B cell (primary cell): ENCODE results near the gene SPTLC2.

Experiments
- EZH2 ChIP-seq: IDR thresholded peaks from 2 replicates; pipeline ENCODE4 v1.6.1; 2012; ENCODE audit warnings: borderline replicate concordance, low read depth, mild to moderate bottlenecking, moderate library complexity, low read length; ENCODE audit not compliant: insufficient read depth, poor library complexity, severe bottlenecking
- TF ChIP-seq, protein P1 (sequence below): fragments of 200-600 bp; IDR thresholded peaks from one replicate; pipeline ENCODE4 v1.8.0; 2022; ENCODE audit warnings: antibody characterized with exemption, mild to moderate bottlenecking

DNA sequence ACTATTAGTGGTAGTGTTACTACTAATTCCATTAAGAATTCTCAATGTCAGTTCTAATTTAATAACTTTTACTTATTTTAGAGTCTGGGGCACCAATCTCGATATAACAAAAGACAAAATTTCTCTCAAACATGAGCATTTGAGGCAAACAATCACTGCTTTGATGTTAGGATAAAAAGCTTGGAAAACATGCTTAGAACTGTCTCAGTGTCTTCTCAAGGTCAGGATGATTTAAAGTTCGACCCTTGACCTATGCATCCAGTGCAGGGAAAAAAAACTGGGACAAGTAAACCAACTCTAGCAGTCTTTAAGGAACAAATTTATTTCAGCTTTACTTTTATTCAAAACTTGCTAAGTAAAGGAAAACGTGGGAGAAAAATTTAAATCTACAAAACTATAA is 31.1 kb downstream of the SPTLC2 start:
- TF ChIP-seq, protein P1, sequence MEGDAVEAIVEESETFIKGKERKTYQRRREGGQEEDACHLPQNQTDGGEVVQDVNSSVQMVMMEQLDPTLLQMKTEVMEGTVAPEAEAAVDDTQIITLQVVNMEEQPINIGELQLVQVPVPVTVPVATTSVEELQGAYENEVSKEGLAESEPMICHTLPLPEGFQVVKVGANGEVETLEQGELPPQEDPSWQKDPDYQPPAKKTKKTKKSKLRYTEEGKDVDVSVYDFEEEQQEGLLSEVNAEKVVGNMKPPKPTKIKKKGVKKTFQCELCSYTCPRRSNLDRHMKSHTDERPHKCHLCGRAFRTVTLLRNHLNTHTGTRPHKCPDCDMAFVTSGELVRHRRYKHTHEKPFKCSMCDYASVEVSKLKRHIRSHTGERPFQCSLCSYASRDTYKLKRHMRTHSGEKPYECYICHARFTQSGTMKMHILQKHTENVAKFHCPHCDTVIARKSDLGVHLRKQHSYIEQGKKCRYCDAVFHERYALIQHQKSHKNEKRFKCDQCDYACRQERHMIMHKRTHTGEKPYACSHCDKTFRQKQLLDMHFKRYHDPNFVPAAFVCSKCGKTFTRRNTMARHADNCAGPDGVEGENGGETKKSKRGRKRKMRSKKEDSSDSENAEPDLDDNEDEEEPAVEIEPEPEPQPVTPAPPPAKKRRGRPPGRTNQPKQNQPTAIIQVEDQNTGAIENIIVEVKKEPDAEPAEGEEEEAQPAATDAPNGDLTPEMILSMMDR = no peak
- no peak for TF ChIP-seq EZH2
